ENCODE data around the gene GSTA2. TPM values are rescaled to one million over a fixed set of nuclear protein-coding genes. Genes with fewer than 3 reads are reported as not detected.

The GSTA2 gene
- total RNA-seq, 1 experiment from 2014 or later, result not detected

DNA sequence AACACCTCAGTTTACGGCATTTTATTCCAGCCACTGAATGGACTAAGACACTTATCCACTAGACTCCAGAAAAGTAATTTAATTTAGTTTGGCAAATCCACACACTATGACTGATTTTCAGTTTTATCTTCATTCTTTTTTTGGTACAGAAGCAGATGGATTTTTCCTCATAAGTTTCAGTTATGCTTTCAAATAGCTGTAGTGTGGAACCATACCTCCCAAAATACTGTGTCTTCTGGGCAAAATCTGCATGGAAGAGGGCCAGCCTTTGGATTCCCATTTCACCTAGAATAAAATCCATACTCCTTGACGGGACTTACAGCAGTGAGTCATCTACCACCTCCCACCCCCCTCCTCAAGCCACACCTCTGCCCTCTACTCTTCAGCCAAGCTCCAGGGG lies 43.0 kb downstream of the GSTA2 start:
- H3K4ac ChIP-seq (ENCODE audit: low read depth, low read length), result no peak overlapping the region
- no peak overlapping the region for H4K5ac ChIP-seq (ENCODE audit: insufficient read length, low read depth, low read length)
- no peak overlapping the region for H3K23ac ChIP-seq (ENCODE audit: insufficient read length, low read depth, low read length)
- no peak overlapping the region for H2BK20ac ChIP-seq (ENCODE audit: low read depth, low read length, poor library complexity, severe bottlenecking)
- H4K8ac ChIP-seq (replicated peaks; ENCODE audit: insufficient read length, low read depth, low read length), result no peak overlapping the region
- H2BK120ac ChIP-seq (ENCODE audit: low read depth, low read length, poor library complexity, severe bottlenecking), result no peak overlapping the region
- H2AK5ac ChIP-seq (ENCODE audit: insufficient read length, low read length), result no peak overlapping the region
- no peak for TF ChIP-seq CTCF (conservative IDR thresholded peaks at IDR 0.05)
- DNase-seq, result no peak
- H3K9me3 Mint-ChIP-seq, result no peaks in the 10 kb centered on the region
- H3K27ac ChIP-seq (ENCODE audit: insufficient read length, low read depth, low read length), result no peak overlapping the region
- H3K23me2 ChIP-seq (ENCODE audit: insufficient read length, low read depth, low read length, poor library complexity, severe bottlenecking), result no peaks in the 10 kb centered on the region
- H3K56ac ChIP-seq (ENCODE audit: insufficient read length, low read depth, low read length), result no peak overlapping the region
- no peak overlapping the region for H3K4me3 Mint-ChIP-seq
- no peak overlapping the region for H2BK12ac ChIP-seq (ENCODE audit: insufficient read length, low read depth, low read length)
- H3K27ac Mint-ChIP-seq, result no peak overlapping the region
- H4K20me1 ChIP-seq (ENCODE audit: control insufficient read depth, insufficient read depth, insufficient read length), result no peaks in the 10 kb centered on the region
- WGBS (ENCODE audit: extremely low coverage, insufficient read length, low lambda C conversion rate), result no CpG with 5 or more reads among the region's 2 CpGs
- H2BK5ac ChIP-seq (ENCODE audit: insufficient read length, low read length), result no peak overlapping the region
- no peak overlapping the region for H4K91ac ChIP-seq (ENCODE audit: insufficient read length, low read depth, low read length)
- H3K79me1 ChIP-seq (ENCODE audit: insufficient read depth, low read depth, low read length, poor library complexity, severe bottlenecking), result no peaks in the 10 kb centered on the region
- H3K14ac ChIP-seq (ENCODE audit: insufficient read depth, low read length), result no peak overlapping the region
- H3K9me3 ChIP-seq (ENCODE audit: control insufficient read depth, low read depth, low read length), result no peaks in the 10 kb centered on the region
- no peaks in the 10 kb centered on the region for H3K27me3 ChIP-seq (ENCODE audit: insufficient read depth, low read length)
- no peak overlapping the region for H3T11ph ChIP-seq (ENCODE audit: low read length)
- no peak overlapping the region for H2BK15ac ChIP-seq (ENCODE audit: low read depth, low read length)
- no peak overlapping the region for H3K9ac ChIP-seq (ENCODE audit: extremely low read depth, insufficient read length, low read length)
- H3K4me2 ChIP-seq (ENCODE audit: insufficient read depth, insufficient read length, low read length), result no peak overlapping the region
- no peak overlapping the region for H3K18ac ChIP-seq (ENCODE audit: insufficient read length, low read depth, low read length)
- H3K4me1 Mint-ChIP-seq, result peaks cover 5 to 8% of the 10 kb centered on the region in 2 experiments
- no peaks in the 10 kb centered on the region for H3K79me2 ChIP-seq (ENCODE audit: insufficient read depth, low read length)
- no peak overlapping the region for H2AFZ ChIP-seq (ENCODE audit: low read length)
- no peaks in the 10 kb centered on the region for H3K4me1 ChIP-seq (ENCODE audit: insufficient read depth, low read length)
- H3K36me3 Mint-ChIP-seq (ENCODE audit: insufficient read depth in 1 of 3, low read depth in 3 of 3), result no peaks in the 10 kb centered on the region
- peaks cover 2% of the 10 kb centered on the region for H3K27me3 Mint-ChIP-seq (ENCODE audit: low read depth)
